Progenitor cell of endocrine pancreas (in vitro differentiated cells): ENCODE results near the gene FANCC. TPM values are rescaled to one million over a fixed set of nuclear protein-coding genes. Genes with fewer than 3 reads are reported as not detected.

Experiments
- DNase-seq: peaks from one replicate; pipeline ENCODE4 v3.0.0; 2021; ENCODE audit warnings: low spot score; ENCODE audit not compliant: unreplicated experiment
- H3K27ac Mint-ChIP-seq: 2 replicates; pipeline ENCODE4 v1.8.0; 2021; ENCODE audit warnings: mild to moderate bottlenecking, moderate library complexity, mixed read lengths
- H3K27me3 Mint-ChIP-seq: 2 replicates; pipeline ENCODE4 v1.8.0; 2021; ENCODE audit warnings: mixed read lengths
- H3K36me3 Mint-ChIP-seq: 2 replicates; pipeline ENCODE4 v1.8.0; 2022; ENCODE audit warnings: mixed read lengths; ENCODE audit not compliant: insufficient read depth
- H3K4me1 Mint-ChIP-seq: 2 replicates; pipeline ENCODE4 v1.8.0; 2021; ENCODE audit warnings: low read depth, mixed read lengths
- H3K4me3 Mint-ChIP-seq: 2 replicates; pipeline ENCODE4 v1.8.0; 2021; ENCODE audit warnings: low read depth, mild to moderate bottlenecking, moderate library complexity, mixed read lengths
- H3K9me3 Mint-ChIP-seq: 2 replicates; pipeline ENCODE4 v1.8.0; 2021; ENCODE audit warnings: low read depth, mixed read lengths
- total RNA-seq: library from RNA; stranded (reverse); gene quantifications from 2 replicates; pipeline ENCODE4 v1.2.1, GENCODE V29; 2021
- TF ChIP-seq, protein P1 (sequence below): fragments of 200-600 bp; sonication (generic); IDR thresholded peaks from one replicate; pipeline ENCODE4 v1.5.0; 2021; ENCODE audit warnings: antibody characterized with exemption, mild to moderate bottlenecking; ENCODE audit not compliant: unreplicated experiment

The FANCC gene
- total RNA-seq, 1 donor from 2014 or later: 28.9 TPM

DNA sequence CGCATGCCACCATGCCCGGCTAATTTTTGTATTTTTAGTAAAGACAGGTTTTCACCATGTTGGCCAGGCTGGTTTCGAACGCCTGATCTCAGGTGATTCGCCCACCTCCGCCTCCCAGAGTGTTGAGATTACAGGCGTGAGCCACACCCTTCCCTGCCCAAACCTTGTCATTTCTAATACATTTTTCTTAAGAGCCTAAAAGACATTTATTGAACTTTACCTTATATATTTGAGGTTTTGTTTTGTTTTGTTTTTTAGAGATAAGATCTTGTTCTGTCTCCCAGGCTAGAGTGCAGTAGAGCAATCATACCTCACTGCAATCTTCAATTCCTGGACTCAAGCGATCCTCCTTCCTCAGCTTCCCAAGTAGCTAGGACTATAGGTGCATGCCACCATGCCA, 39.8 kb upstream of the FANCC start:
- H3K9me3 Mint-ChIP-seq: no peaks in the 10 kb centered on the region

DNA sequence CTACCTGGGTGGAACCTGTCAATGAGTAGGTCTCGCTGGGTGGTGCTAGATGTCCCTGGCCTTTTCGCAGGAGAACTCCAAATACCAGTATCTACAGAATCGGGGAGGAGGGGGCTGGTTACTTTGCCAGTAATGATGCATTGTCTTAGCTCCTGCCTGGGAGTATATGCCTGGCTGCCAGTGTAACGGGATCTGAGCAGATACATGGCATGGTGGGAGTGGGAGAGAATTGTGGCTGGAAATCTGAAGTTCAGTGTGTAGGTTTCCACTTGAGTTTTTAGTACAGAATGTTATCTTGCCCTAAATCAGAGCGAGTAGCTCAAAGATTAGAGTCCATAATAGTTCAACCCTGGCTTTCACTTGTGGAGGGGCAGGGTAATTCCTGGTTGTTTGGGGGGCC, 38.0 kb upstream of the FANCC start:
- Mint-ChIP-seq H3K27ac (no peak overlapping the region), H3K4me1 (no peaks in the 10 kb centered on the region), H3K9me3 (no peaks in the 10 kb centered on the region), H3K36me3 (no peaks in the 10 kb centered on the region), H3K27me3 (peaks cover 13% of the 10 kb centered on the region), H3K4me3 (no peak overlapping the region)
- TF ChIP-seq, protein P1, sequence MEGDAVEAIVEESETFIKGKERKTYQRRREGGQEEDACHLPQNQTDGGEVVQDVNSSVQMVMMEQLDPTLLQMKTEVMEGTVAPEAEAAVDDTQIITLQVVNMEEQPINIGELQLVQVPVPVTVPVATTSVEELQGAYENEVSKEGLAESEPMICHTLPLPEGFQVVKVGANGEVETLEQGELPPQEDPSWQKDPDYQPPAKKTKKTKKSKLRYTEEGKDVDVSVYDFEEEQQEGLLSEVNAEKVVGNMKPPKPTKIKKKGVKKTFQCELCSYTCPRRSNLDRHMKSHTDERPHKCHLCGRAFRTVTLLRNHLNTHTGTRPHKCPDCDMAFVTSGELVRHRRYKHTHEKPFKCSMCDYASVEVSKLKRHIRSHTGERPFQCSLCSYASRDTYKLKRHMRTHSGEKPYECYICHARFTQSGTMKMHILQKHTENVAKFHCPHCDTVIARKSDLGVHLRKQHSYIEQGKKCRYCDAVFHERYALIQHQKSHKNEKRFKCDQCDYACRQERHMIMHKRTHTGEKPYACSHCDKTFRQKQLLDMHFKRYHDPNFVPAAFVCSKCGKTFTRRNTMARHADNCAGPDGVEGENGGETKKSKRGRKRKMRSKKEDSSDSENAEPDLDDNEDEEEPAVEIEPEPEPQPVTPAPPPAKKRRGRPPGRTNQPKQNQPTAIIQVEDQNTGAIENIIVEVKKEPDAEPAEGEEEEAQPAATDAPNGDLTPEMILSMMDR: no peak
- no peak for DNase-seq

More for the DNA sequence above, 39.8 kb upstream of the FANCC start:
- Mint-ChIP-seq H3K36me3 (no peaks in the 10 kb centered on the region), H3K27ac (no peak overlapping the region), H3K4me1 (no peaks in the 10 kb centered on the region), H3K27me3 (peaks cover 3% of the 10 kb centered on the region), H3K4me3 (no peak overlapping the region)
- TF ChIP-seq, protein P1: no peak
- no peak for DNase-seq

DNA sequence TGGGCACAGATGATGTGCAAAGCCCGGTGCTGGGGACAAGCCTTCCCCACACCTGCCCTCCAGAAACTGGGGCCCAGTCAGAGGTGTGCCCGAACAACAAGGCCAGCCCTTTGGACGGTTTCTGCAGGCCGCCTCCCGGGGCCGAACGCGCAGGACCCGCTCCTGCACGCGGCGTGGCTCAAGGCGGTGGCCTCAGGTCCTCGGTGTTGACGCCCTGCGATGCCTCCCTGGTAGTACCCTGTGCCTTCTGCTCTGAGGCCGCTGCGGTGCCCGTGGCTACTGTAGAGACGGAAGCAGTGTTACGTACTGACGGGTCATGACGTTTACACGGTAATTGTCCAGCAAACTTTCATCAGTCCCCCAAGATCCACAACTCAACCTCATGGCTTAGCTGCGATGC, 33.5 kb upstream of the FANCC start:
- no peak for DNase-seq
- Mint-ChIP-seq H3K9me3 (no peaks in the 10 kb centered on the region), H3K27ac (no peak overlapping the region), H3K4me3 (no peak overlapping the region), H3K4me1 (peaks cover 1% of the 10 kb centered on the region), H3K36me3 (no peaks in the 10 kb centered on the region), H3K27me3 (peaks cover 44% of the 10 kb centered on the region)
- TF ChIP-seq, protein P1: no peak

DNA sequence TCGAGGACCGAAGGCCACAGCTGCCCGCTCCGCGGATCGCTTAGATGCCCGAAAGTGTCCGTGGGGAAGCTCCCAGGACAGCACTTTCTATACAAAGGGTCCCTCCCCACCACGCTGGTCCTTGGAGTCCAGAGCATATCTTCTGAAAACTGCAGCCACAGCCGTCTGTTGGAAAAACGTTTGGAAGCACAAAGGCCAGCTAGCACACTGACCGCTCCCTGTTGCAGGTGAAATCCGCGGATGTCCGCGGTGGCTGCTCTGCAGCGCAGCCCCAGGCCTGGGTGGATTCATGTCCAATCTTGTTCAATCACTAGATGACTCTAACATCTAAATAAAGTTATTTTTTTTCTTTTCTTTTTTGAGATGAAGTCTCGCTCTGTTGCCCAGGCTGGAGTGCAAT, 32.8 kb upstream of the FANCC start:
- TF ChIP-seq, protein P1: no peak
- Mint-ChIP-seq H3K36me3 (no peaks in the 10 kb centered on the region), H3K27ac (no peak overlapping the region), H3K4me3 (peak overlapping the region; percentile 68), H3K27me3 (peaks cover 41% of the 10 kb centered on the region), H3K4me1 (peaks cover 1% of the 10 kb centered on the region), H3K9me3 (no peaks in the 10 kb centered on the region)
- DNase-seq: no peak

DNA sequence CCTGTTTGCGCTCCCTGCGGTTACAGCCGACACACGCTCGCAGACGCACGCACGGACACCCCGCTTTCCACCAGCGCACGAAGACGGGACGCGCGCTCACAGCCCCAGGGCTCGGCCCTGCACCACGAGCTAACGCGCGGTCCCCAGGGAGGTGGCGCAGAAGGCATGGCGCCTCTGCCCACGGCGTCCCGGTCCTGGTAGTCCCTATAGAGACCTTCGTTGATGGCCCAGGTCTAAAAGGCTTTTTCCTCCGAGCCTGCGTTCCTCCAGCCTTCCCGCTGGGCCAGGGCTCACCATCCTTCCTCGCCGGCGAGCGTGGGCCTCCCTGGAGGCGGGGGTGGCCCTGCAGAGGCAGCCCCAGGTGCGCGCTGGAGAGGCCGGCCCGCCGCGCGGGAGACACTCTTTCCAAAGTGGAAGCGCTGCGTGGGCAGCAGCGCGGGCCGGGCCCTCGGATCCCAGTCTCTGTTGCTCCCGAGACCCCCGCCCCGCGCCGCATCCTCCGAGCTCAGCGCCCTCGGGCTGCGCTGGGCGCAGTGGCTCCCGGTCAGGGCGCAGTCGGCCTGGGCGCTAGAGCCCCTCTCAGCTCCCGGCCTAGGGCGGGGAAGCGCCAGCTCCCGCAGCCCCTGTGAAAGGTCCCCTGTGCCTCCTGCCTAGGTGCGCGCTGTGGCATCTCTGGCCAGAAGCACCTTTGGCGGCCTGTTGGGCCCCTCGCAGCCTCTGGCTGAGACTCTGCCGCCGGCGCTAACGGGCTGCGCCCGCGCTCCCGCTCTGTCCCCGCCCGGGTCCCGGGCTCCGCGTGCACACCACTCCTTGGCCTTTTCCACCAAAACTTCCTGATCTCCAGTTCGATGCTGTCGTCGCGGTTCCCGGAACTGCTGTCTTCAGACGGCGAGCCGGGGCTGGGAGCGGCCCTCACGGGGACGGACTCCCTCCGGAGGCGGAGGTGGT, 31.9 kb upstream of the FANCC start:
- DNase-seq: peak; percentile 13
- H3K4me3 Mint-ChIP-seq: peak overlapping the region; percentile 68
- TF ChIP-seq, protein P1: no peak
- peaks cover 40% of the 10 kb centered on the region for H3K27me3 Mint-ChIP-seq
- H3K4me1 Mint-ChIP-seq: peaks cover 1% of the 10 kb centered on the region
- H3K27ac Mint-ChIP-seq: no peak overlapping the region
- H3K36me3 Mint-ChIP-seq: no peaks in the 10 kb centered on the region
- no peaks in the 10 kb centered on the region for H3K9me3 Mint-ChIP-seq
